ENCODE results near the gene ARMS2. TPM values are rescaled to one million over a fixed set of nuclear protein-coding genes. Genes with fewer than 3 reads are reported as not detected.
A peak's percentile ranks its signal among the peaks of the same experiment; 100 is the strongest.

Gene ARMS2

DNA sequence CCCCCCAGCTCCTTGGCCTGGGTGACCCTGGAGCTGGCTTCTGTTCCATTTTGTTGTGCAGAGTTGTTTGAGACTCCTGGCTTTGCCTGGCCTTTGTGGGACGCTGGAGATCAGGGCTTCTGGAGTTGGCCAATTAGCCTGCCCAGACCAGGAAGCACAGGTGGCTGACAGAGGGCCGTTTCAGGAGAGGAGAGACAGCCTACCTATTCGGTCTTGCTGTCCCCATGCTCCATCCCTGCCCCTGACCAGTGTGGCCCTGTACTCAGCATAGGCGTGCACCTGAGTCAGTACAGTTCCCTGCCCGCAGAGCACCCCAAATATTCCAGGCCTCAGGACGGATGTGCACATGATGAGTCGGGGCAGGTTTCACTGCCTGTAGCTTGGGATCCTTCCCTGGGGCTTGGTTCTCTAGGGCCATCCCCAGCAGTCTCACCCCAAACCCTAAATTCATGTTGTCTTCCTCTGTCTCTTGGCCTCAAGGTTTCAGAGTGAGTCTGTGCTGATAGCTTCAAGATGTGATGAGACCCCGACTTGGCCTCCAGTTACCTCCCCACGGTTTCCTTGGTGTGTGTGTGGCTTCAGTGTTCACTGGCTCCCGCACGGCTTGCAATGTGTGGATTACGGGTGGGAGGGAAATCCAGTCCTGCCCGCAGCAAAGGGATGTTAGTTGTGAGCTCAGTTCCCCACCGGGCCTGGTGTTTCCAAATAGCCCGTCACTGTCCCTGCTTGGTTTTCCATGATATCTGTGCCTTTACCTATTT lies 51.6 kb downstream of the ARMS2 start:
- no peak overlapping the region for H2BK15ac ChIP-seq (ENCODE audit: low read length)

More for the DNA sequence above, 51.6 kb downstream of the ARMS2 start:
- Histone ChIP-seq H2BK120ac (ENCODE audit: low read depth, low read length) (no peak overlapping the region), H3K4me2 (ENCODE audit: insufficient read depth, low read length, poor library complexity, severe bottlenecking) (no peak overlapping the region), H2AFZ (ENCODE audit: low read length) (no peak overlapping the region), H3K4me3 (ENCODE audit: low read length in 2 of 2) (no peak overlapping the region), H3K9ac (ENCODE audit: low read depth, low read length, poor library complexity) (no peak overlapping the region), H4K91ac (ENCODE audit: low read depth, low read length, poor library complexity) (no peak overlapping the region), H3K9me3 (replicated peaks in 1 of 2; ENCODE audit: control insufficient read depth in 2 of 2, insufficient read depth in 1 of 2, low read depth in 1 of 2, low read length in 2 of 2) (no peaks in the 10 kb centered on the region), H4K8ac (ENCODE audit: low read depth, low read length) (peak overlapping the region; percentile 25), H3K14ac (ENCODE audit: low read length) (no peak overlapping the region), H3K23ac (ENCODE audit: low read depth, low read length, poor library complexity) (no peak overlapping the region), H2BK5ac (ENCODE audit: low read length) (no peak overlapping the region), H3K27me3 (ENCODE audit: control insufficient read depth in 3 of 3, insufficient read depth in 3 of 3, low read depth in 1 of 3, low read length in 3 of 3) (no peaks in the 10 kb centered on the region), H3K79me1 (ENCODE audit: low read depth, low read length) (no peaks in the 10 kb centered on the region), H2AK5ac (ENCODE audit: low read depth, low read length) (peak overlapping the region; percentile 43), H2BK12ac (ENCODE audit: low read length) (no peak overlapping the region), H3K27ac (replicated peaks; ENCODE audit: low read length) (no peak overlapping the region), H3K36me3 (replicated peaks in 1 of 2; ENCODE audit: control insufficient read depth in 2 of 2, insufficient read depth in 2 of 2, low read length in 2 of 2) (no peaks in the 10 kb centered on the region), H3K4ac (ENCODE audit: low read length) (no peak overlapping the region), H3K4me1 (ENCODE audit: control insufficient read depth in 2 of 2, insufficient read depth in 1 of 2, low read depth in 1 of 2, low read length in 2 of 2) (peaks cover 0 to 5% of the 10 kb centered on the region in 2 donors), H3K18ac (ENCODE audit: low read length) (peak overlapping the region; percentile 59)
- WGBS, 2 donors (ENCODE audit: extremely low coverage in 2 of 2, insufficient read length in 2 of 2, insufficient replicate concordance in 1 of 2) = no CpG with 5 or more reads among the region's 15 CpGs
- no peak for DNase-seq (ENCODE audit: low spot score)

Small RNAs within 50 kb of the gene (small RNA-seq; reads per million reads assigned to genes)
- not detected for gene MIR3941 (ENCODE audit: insufficient read depth)

All from neuronal stem cell (in vitro differentiated cells).